SK-N-SH treated with all-trans-retinoic acid at 6 μM for 48 hours (cell line): Measurements from ENCODE around the gene CAPN10.

Source experiments
- ATAC-seq: fragments of 200-7000 bp; cut with Tn5 transposase; 3 replicates; pipeline ENCODE4 v1.9.1; 2020; ENCODE audit warnings: mild to moderate bottlenecking, moderate library complexity
- ARNTL ChIP-seq: fragments of 450-650 bp; formaldehyde crosslinking; IDR thresholded peaks from 2 replicates; pipeline ENCODE4 v1.5.0; 2020; ENCODE audit warnings: low read depth, mild to moderate bottlenecking, moderate library complexity, borderline replicate concordance
- BACH2 ChIP-seq: fragments of 250-450 bp; sonication (Bioruptor Pico); IDR thresholded peaks from 2 replicates; pipeline ENCODE4 v1.9.0; 2021; ENCODE audit warnings: mild to moderate bottlenecking, borderline replicate concordance
- CSDC2 ChIP-seq: fragments of 250-450 bp; sonication (Bioruptor Pico); IDR thresholded peaks from 2 replicates; pipeline ENCODE4 v1.5.0; 2020; ENCODE audit warnings: mild to moderate bottlenecking, moderate library complexity
- ESRRG ChIP-seq: fragments of 250-450 bp; sonication (Bioruptor Pico); IDR thresholded peaks from 2 replicates; pipeline ENCODE4 v1.6.1; 2021; ENCODE audit warnings: mild to moderate bottlenecking
- GLIS3 ChIP-seq: fragments of 250-450 bp; sonication (Bioruptor Pico); IDR thresholded peaks from 2 replicates; pipeline ENCODE4 v1.5.0; 2020; ENCODE audit warnings: mild to moderate bottlenecking, moderate library complexity
- ISL1 ChIP-seq: fragments of 250-450 bp; sonication (Bioruptor Pico); IDR thresholded peaks from 2 replicates; pipeline ENCODE4 v2.1.2; 2022; ENCODE audit warnings: mild to moderate bottlenecking, moderate library complexity
- OSR1 ChIP-seq: fragments of 250-450 bp; sonication (Bioruptor Pico); IDR thresholded peaks from 2 replicates; pipeline ENCODE4 v1.8.0; 2022; ENCODE audit warnings: moderate library complexity, mild to moderate bottlenecking, inconsistent platforms
- PPARA ChIP-seq: fragments of 250-450 bp; sonication (Bioruptor Pico); IDR thresholded peaks from 2 replicates; pipeline ENCODE4 v1.5.0; 2020; ENCODE audit warnings: mild to moderate bottlenecking, borderline replicate concordance
- RARB ChIP-seq: fragments of 250-450 bp; sonication (Bioruptor Pico); IDR thresholded peaks from 2 replicates; pipeline ENCODE4 v1.8.0; 2021; ENCODE audit warnings: mild to moderate bottlenecking, moderate library complexity
- SNAI2 ChIP-seq: fragments of 250-450 bp; sonication (Bioruptor Pico); IDR thresholded peaks from 2 replicates; pipeline ENCODE4 v1.5.0; 2020; ENCODE audit warnings: mild to moderate bottlenecking, moderate library complexity
- TCF4 ChIP-seq: fragments of 250-450 bp; sonication (Bioruptor Pico); IDR thresholded peaks from 2 replicates; pipeline ENCODE4 v1.8.0; 2021; ENCODE audit warnings: mild to moderate bottlenecking, moderate library complexity, borderline replicate concordance
- TOX ChIP-seq: fragments of 250-450 bp; sonication (Bioruptor Pico); IDR thresholded peaks from 2 replicates; pipeline ENCODE4 v1.8.0; 2021; ENCODE audit warnings: mild to moderate bottlenecking, moderate library complexity, borderline replicate concordance
- ZC3H10 ChIP-seq: fragments of 250-450 bp; sonication (Bioruptor Pico); IDR thresholded peaks from 2 replicates; pipeline ENCODE4 v1.5.1; 2021; ENCODE audit warnings: mild to moderate bottlenecking, moderate library complexity
- ZFP3 ChIP-seq: fragments of 250-450 bp; sonication (Bioruptor Pico); IDR thresholded peaks from 2 replicates; pipeline ENCODE4 v1.5.0; 2020; ENCODE audit warnings: mild to moderate bottlenecking, moderate library complexity
- ZFP30 ChIP-seq: fragments of 450-650 bp; formaldehyde crosslinking; IDR thresholded peaks from 2 replicates; pipeline ENCODE4 v1.5.0; 2022; ENCODE audit warnings: mild to moderate bottlenecking, moderate library complexity
- ZNF565 ChIP-seq: fragments of 450-650 bp; formaldehyde crosslinking; conservative IDR thresholded peaks from 2 replicates; pipeline ENCODE4 v1.5.0; 2020; ENCODE audit warnings: low read depth, mild to moderate bottlenecking, moderate library complexity
- ZNF70 ChIP-seq: fragments of 450-650 bp; formaldehyde crosslinking; IDR thresholded peaks from 2 replicates; pipeline ENCODE4 v1.5.0; 2020; ENCODE audit warnings: mild to moderate bottlenecking, moderate library complexity
- ZNF8 ChIP-seq: fragments of 450-650 bp; formaldehyde crosslinking; IDR thresholded peaks from 2 replicates; pipeline ENCODE4 v1.5.0; 2020; ENCODE audit warnings: mild to moderate bottlenecking, moderate library complexity
- TF ChIP-seq, protein P1 (sequence below): fragments of 250-450 bp; sonication (Bioruptor Pico); IDR thresholded peaks from 2 replicates; pipeline ENCODE4 v1.5.0; 2020; ENCODE audit warnings: mild to moderate bottlenecking, moderate library complexity
- TF ChIP-seq, protein P2 (sequence below): fragments of 250-450 bp; sonication (Bioruptor Pico); IDR thresholded peaks from 2 replicates; pipeline ENCODE4 v1.8.0; 2021; ENCODE audit warnings: low read depth, mild to moderate bottlenecking, moderate library complexity, borderline replicate concordance
- TF ChIP-seq, protein P3 (sequence below): fragments of 250-450 bp; sonication (Bioruptor Pico); IDR thresholded peaks from 2 replicates; pipeline ENCODE4 v1.8.0; 2020; ENCODE audit warnings: mild to moderate bottlenecking, moderate library complexity, borderline replicate concordance
- TF ChIP-seq, protein P4 (sequence below): fragments of 250-450 bp; sonication (Bioruptor Pico); IDR thresholded peaks from 2 replicates; pipeline ENCODE4 v1.5.1; 2020; ENCODE audit warnings: low read depth, mild to moderate bottlenecking, moderate library complexity
- TF ChIP-seq, protein P5 (sequence below): fragments of 250-450 bp; sonication (Bioruptor Pico); IDR thresholded peaks from 2 replicates; pipeline ENCODE4 v1.5.1; 2021; ENCODE audit warnings: mild to moderate bottlenecking, moderate library complexity

The CAPN10 gene

DNA sequence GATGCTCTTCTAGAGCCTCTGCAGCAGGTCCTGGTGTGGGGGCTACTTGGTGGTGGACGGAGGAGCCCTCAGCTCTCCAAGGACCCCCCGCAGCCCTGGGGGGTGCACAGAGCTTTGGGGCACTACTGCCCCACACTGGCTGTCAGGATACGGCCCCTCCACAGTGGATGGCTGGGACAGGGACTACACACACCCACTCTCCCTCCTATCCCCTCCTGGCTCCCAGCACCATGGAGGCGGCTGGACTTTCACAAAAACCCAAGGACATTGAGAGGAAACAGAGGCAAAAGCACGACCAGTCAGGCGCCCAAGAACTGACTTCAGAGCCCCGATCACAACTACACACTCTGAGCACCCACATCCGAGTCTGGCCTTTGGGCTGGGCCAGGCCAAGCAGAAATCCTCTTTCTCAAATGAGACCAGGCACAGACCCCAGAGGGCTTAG is 51.4 kb downstream of the CAPN10 start:
- TF ChIP-seq RARB (CRISPR knock-in tag) = no peak
- no peak for TF ChIP-seq SNAI2 (CRISPR knock-in tag)
- no peak for TF ChIP-seq GLIS3 (CRISPR knock-in tag)
- TF ChIP-seq, protein P1, sequence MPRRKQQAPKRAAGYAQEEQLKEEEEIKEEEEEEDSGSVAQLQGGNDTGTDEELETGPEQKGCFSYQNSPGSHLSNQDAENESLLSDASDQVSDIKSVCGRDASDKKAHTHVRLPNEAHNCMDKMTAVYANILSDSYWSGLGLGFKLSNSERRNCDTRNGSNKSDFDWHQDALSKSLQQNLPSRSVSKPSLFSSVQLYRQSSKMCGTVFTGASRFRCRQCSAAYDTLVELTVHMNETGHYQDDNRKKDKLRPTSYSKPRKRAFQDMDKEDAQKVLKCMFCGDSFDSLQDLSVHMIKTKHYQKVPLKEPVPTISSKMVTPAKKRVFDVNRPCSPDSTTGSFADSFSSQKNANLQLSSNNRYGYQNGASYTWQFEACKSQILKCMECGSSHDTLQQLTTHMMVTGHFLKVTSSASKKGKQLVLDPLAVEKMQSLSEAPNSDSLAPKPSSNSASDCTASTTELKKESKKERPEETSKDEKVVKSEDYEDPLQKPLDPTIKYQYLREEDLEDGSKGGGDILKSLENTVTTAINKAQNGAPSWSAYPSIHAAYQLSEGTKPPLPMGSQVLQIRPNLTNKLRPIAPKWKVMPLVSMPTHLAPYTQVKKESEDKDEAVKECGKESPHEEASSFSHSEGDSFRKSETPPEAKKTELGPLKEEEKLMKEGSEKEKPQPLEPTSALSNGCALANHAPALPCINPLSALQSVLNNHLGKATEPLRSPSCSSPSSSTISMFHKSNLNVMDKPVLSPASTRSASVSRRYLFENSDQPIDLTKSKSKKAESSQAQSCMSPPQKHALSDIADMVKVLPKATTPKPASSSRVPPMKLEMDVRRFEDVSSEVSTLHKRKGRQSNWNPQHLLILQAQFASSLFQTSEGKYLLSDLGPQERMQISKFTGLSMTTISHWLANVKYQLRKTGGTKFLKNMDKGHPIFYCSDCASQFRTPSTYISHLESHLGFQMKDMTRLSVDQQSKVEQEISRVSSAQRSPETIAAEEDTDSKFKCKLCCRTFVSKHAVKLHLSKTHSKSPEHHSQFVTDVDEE (CRISPR knock-in tag) = no peak
- TF ChIP-seq PPARA (CRISPR knock-in tag) = no peak
- TF ChIP-seq ISL1 (CRISPR knock-in tag) = no peak
- no peak for TF ChIP-seq CSDC2
- TF ChIP-seq ZNF70 = no peak
- TF ChIP-seq ARNTL (CRISPR knock-in tag) = no peak
- no peak for TF ChIP-seq TOX (CRISPR knock-in tag)
- TF ChIP-seq, protein P2, sequence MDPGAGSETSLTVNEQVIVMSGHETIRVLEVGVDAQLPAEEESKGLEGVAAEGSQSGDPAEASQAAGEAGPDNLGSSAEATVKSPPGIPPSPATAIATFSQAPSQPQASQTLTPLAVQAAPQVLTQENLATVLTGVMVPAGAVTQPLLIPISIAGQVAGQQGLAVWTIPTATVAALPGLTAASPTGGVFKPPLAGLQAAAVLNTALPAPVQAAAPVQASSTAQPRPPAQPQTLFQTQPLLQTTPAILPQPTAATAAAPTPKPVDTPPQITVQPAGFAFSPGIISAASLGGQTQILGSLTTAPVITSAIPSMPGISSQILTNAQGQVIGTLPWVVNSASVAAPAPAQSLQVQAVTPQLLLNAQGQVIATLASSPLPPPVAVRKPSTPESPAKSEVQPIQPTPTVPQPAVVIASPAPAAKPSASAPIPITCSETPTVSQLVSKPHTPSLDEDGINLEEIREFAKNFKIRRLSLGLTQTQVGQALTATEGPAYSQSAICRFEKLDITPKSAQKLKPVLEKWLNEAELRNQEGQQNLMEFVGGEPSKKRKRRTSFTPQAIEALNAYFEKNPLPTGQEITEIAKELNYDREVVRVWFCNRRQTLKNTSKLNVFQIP (CRISPR knock-in tag) = no peak
- TF ChIP-seq, protein P3, sequence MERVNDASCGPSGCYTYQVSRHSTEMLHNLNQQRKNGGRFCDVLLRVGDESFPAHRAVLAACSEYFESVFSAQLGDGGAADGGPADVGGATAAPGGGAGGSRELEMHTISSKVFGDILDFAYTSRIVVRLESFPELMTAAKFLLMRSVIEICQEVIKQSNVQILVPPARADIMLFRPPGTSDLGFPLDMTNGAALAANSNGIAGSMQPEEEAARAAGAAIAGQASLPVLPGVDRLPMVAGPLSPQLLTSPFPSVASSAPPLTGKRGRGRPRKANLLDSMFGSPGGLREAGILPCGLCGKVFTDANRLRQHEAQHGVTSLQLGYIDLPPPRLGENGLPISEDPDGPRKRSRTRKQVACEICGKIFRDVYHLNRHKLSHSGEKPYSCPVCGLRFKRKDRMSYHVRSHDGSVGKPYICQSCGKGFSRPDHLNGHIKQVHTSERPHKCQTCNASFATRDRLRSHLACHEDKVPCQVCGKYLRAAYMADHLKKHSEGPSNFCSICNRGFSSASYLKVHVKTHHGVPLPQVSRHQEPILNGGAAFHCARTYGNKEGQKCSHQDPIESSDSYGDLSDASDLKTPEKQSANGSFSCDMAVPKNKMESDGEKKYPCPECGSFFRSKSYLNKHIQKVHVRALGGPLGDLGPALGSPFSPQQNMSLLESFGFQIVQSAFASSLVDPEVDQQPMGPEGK (CRISPR knock-in tag) = no peak
- TF ChIP-seq ZFP3 (CRISPR knock-in tag) = no peak
- no peak for TF ChIP-seq ZNF8 (CRISPR knock-in tag)
- no peak for TF ChIP-seq ZC3H10 (CRISPR knock-in tag)
- ATAC-seq = no peak

DNA sequence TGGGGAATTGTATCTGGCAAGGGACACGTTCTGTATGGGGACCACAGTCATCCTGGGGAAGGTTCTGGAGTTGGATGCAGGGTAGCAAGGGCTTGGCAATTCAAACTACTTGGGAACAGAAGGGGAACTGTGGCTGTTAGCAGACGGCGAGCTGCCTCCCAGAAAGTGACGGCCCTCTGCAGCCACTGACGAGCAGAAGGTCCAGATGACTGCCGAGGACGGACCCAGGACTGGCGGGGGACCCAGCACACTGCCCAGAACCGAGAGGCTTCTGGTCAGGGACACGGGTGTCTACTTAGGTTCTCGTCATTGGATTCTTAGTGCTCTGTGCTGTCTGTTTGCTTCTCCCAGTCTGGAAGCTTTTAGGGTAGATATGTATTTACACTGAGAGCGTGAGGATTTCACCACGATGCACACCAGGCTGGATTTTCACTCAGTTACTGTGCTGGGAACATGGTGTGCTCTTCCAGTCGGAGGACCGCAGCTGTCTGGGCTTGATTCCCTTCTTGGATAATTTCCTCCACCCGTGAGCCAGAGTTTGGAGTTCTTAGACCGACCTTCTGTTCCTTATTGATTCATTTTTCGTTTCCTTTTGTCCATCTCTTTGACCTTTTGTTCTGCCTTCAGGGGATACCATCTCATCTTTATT is 52.1 kb downstream of the CAPN10 start:
- ATAC-seq = no peak
- TF ChIP-seq TCF4 (CRISPR knock-in tag) = no peak
- TF ChIP-seq ARNTL (CRISPR knock-in tag) = no peak
- TF ChIP-seq BACH2 (CRISPR knock-in tag) = no peak
- TF ChIP-seq ISL1 (CRISPR knock-in tag) = no peak

DNA sequence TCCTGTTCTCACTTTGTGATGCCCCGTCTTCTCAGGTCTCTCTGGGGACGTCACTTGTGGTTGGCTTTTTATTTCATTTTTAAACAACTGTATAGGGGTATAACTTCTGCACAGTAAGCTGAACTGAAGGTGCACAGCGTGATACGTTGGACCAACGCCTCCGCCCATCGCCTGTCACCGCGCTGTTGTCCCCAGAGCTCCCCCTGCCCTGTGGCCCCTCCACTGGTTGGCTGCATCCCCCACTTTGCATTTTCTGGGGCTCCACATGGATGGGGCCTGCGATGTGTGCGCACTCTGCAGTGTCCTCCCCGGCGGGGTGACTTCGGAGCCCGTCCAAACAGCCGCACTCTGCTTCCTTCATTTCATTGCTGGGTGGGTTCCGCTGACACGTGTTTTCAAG is 53.0 kb downstream of the CAPN10 start:
- no peak for TF ChIP-seq TOX (CRISPR knock-in tag)
- no peak for TF ChIP-seq BACH2 (CRISPR knock-in tag)
- no peak for TF ChIP-seq ISL1 (CRISPR knock-in tag)
- TF ChIP-seq ZNF565 (CRISPR knock-in tag) = no peak
- TF ChIP-seq, protein P4, sequence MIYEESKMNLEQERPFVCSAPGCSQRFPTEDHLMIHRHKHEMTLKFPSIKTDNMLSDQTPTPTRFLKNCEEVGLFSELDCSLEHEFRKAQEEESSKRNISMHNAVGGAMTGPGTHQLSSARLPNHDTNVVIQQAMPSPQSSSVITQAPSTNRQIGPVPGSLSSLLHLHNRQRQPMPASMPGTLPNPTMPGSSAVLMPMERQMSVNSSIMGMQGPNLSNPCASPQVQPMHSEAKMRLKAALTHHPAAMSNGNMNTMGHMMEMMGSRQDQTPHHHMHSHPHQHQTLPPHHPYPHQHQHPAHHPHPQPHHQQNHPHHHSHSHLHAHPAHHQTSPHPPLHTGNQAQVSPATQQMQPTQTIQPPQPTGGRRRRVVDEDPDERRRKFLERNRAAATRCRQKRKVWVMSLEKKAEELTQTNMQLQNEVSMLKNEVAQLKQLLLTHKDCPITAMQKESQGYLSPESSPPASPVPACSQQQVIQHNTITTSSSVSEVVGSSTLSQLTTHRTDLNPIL = no peak
- TF ChIP-seq ZFP30 (CRISPR knock-in tag) = no peak
- no peak for TF ChIP-seq TCF4 (CRISPR knock-in tag)
- TF ChIP-seq ESRRG = no peak
- no peak for TF ChIP-seq RARB (CRISPR knock-in tag)
- no peak for TF ChIP-seq ZNF70
- no peak for TF ChIP-seq ARNTL (CRISPR knock-in tag)
- TF ChIP-seq PPARA (CRISPR knock-in tag) = no peak
- TF ChIP-seq CSDC2 = no peak
- no peak for TF ChIP-seq ZNF8 (CRISPR knock-in tag)
- TF ChIP-seq, protein P5, sequence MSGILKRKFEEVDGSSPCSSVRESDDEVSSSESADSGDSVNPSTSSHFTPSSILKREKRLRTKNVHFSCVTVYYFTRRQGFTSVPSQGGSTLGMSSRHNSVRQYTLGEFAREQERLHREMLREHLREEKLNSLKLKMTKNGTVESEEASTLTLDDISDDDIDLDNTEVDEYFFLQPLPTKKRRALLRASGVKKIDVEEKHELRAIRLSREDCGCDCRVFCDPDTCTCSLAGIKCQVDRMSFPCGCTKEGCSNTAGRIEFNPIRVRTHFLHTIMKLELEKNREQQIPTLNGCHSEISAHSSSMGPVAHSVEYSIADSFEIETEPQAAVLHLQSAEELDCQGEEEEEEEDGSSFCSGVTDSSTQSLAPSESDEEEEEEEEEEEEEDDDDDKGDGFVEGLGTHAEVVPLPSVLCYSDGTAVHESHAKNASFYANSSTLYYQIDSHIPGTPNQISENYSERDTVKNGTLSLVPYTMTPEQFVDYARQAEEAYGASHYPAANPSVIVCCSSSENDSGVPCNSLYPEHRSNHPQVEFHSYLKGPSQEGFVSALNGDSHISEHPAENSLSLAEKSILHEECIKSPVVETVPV (CRISPR knock-in tag) = no peak
- TF ChIP-seq ZC3H10 (CRISPR knock-in tag) = no peak
- no peak for TF ChIP-seq GLIS3 (CRISPR knock-in tag)
- TF ChIP-seq, protein P3 (CRISPR knock-in tag) = no peak
- TF ChIP-seq SNAI2 (CRISPR knock-in tag) = no peak
- no peak for TF ChIP-seq OSR1 (CRISPR knock-in tag)

More for the DNA sequence above, 53.0 kb downstream of the CAPN10 start:
- no peak for ATAC-seq
